ENCODE measurements around the gene CNBP.

- TF ChIP-seq, protein P1, sequence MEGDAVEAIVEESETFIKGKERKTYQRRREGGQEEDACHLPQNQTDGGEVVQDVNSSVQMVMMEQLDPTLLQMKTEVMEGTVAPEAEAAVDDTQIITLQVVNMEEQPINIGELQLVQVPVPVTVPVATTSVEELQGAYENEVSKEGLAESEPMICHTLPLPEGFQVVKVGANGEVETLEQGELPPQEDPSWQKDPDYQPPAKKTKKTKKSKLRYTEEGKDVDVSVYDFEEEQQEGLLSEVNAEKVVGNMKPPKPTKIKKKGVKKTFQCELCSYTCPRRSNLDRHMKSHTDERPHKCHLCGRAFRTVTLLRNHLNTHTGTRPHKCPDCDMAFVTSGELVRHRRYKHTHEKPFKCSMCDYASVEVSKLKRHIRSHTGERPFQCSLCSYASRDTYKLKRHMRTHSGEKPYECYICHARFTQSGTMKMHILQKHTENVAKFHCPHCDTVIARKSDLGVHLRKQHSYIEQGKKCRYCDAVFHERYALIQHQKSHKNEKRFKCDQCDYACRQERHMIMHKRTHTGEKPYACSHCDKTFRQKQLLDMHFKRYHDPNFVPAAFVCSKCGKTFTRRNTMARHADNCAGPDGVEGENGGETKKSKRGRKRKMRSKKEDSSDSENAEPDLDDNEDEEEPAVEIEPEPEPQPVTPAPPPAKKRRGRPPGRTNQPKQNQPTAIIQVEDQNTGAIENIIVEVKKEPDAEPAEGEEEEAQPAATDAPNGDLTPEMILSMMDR (IDR thresholded peaks at IDR 0.05 in 4 of 5, conservative IDR thresholded peaks at IDR 0.05 in 1 of 5) = no peak
- TF ChIP-seq POLR2A (IDR thresholded peaks at IDR 0.05) = peak in 1 of 2 donors; percentile 30
These were observed 46.8 kb upstream of the CNBP start for GRCh38 chr3:129230311-129231019.
